GM12878 (cell line): ENCODE results near the gene ZNF350. TPM values are rescaled to one million over a fixed set of nuclear protein-coding genes. Genes with fewer than 3 reads are reported as not detected.
"Not testable (repeated sequence)": the region's sequence is repeated elsewhere in the genome, so short reads cannot be mapped to it uniquely, and the experiment has no call there.

Experiments
- ATAC-seq: fragments of 200-7000 bp; cut with Tn5 transposase; 3 replicates; pipeline ENCODE4 v1.9.1; 2020; ENCODE audit warnings: mild to moderate bottlenecking, moderate library complexity
- BruUV-seq: library from RNA; stranded (reverse); fragments of 400-500 nt; replicated peaks from 2 replicates; lab custom pipeline; 2021; lab: Mats Ljungman, UMichigan
- CTCF ChIA-PET: fragments of 300-600 bp; sonication (Branson Sonifier 250); formaldehyde crosslinking; extraction: SDS; loops from one replicate; lab custom pipeline; 2021; ENCODE audit warnings: inconsistent platforms; lab: Yijun Ruan, JAX
- POLR2A ChIA-PET: fragments of 350-600 bp; formaldehyde crosslinking; extraction: SDS; loops from one replicate; lab custom pipeline; 2021; ENCODE audit warnings: inconsistent platforms; lab: Charles Lee
- RAD21 ChIA-PET: fragments of 300-600 bp; sonication (Branson Sonifier 250); formaldehyde crosslinking; loops from one replicate; lab custom pipeline; 2023; ENCODE audit warnings: antibody characterized with exemption; ENCODE audit not compliant: unreplicated experiment; lab: Charles Lee
- SMC1A ChIA-PET: fragments of 300-600 bp; sonication (Branson Sonifier 250); formaldehyde crosslinking; loops from one replicate; lab custom pipeline; 2023; ENCODE audit not compliant: unreplicated experiment, uncharacterized antibody; lab: Charles Lee
- DNase-seq: peaks from one replicate; pipeline ENCODE4 v3.0.0-alpha.2; 2011; ENCODE audit warnings: low read depth, low spot score
- FAIRE-seq: peaks from 3 replicates; lab custom pipeline; 2011; peaks lifted over from hg19 to GRCh38; lab: Jason Lieb, UNC
- H2AFZ ChIP-seq: 2 replicates; pipeline ENCODE4 v1.6.0; 2011; ENCODE audit warnings: low read depth, low read length, control low read depth; ENCODE audit not compliant: control insufficient read depth
- H3K27ac ChIP-seq: 2 replicates; pipeline ENCODE4 v1.5.1; 2011; ENCODE audit warnings: control low read depth; ENCODE audit not compliant: control insufficient read depth, insufficient read depth
- H3K27me3 ChIP-seq, 2 experiments: replicated peaks in 1 of 2; 2 replicates each; pipeline versions ENCODE4 v1.6.0 to v1.6.1; 2011; ENCODE audit warnings: low read length in 1 of 2; ENCODE audit not compliant: control insufficient read depth in 2 of 2, insufficient read depth in 2 of 2
- H3K36me3 ChIP-seq, 2 experiments: 2 replicates each; pipeline ENCODE4 v1.5.1; 2011; ENCODE audit warnings: low read length in 1 of 2; ENCODE audit not compliant: control insufficient read depth in 2 of 2, insufficient read depth in 2 of 2
- H3K4me1 ChIP-seq: 2 replicates; pipeline ENCODE4 v1.6.1; 2011; ENCODE audit warnings: mild to moderate bottlenecking, low read length, moderate library complexity, mixed read lengths; ENCODE audit not compliant: control insufficient read depth, insufficient read depth
- H3K4me2 ChIP-seq: 2 replicates; pipeline ENCODE4 v1.6.0; 2011; ENCODE audit warnings: control low read depth; ENCODE audit not compliant: control insufficient read depth, insufficient read depth
- H3K4me3 ChIP-seq: fragments of 200-600 bp; sonication (generic); 2 replicates; pipeline ENCODE4 v1.5.1; 2016
- H3K79me2 ChIP-seq: 2 replicates; pipeline ENCODE4 v1.6.0; 2011; ENCODE audit warnings: low read length; ENCODE audit not compliant: control insufficient read depth, insufficient read depth
- H3K9ac ChIP-seq: 2 replicates; pipeline ENCODE4 v1.8.0; 2011; ENCODE audit warnings: low read length, control low read depth, mixed read lengths; ENCODE audit not compliant: control insufficient read depth, insufficient read depth
- H3K9me3 ChIP-seq: replicated peaks from 3 replicates; pipeline ENCODE4 v1.5.1; 2011; ENCODE audit warnings: mild to moderate bottlenecking, low read length; ENCODE audit not compliant: control insufficient read depth, insufficient read depth
- H4K20me1 ChIP-seq: 2 replicates; pipeline ENCODE4 v1.6.0; 2011; ENCODE audit not compliant: control insufficient read depth, insufficient read depth
- CUX1 ChIP-seq: IDR thresholded peaks from 2 replicates; pipeline ENCODE4 v1.6.1; 2012; ENCODE audit warnings: improper control_type of control experiment, low read depth, low read length; ENCODE audit not compliant: insufficient replicate concordance
- SIX5 ChIP-seq: IDR thresholded peaks from 2 replicates; pipeline ENCODE4 v1.6.1; 2011; ENCODE audit warnings: mild to moderate bottlenecking, low read depth, low read length, moderate library complexity; ENCODE audit not compliant: severe bottlenecking
- ZZZ3 ChIP-seq: IDR thresholded peaks from 2 replicates; pipeline ENCODE4 v1.6.1; 2011; ENCODE audit warnings: low read depth; ENCODE audit not compliant: control insufficient read depth, insufficient read length
- WGBS: methylation state at CpG from one replicate; pipeline ENCODE4 v1.1.6; 2016; ENCODE audit warnings: low lambda C conversion rate; ENCODE audit not compliant: insufficient replicate concordance, insufficient coverage; ENCODE audit errors: missing lambda C conversion rate; 5-methylcytosine and 5-hydroxymethylcytosine counted together
- in situ Hi-C: fragments of 300-500 bp; cut with MboI; formaldehyde crosslinking; loops from 9 replicates; pipeline ENCODE4 v1.14.3; 2018; ENCODE audit warnings: mixed read lengths
- intact Hi-C: fragments of 100-400 bp; cut with micrococcal nuclease; formaldehyde crosslinking; loops from one replicate; pipeline ENCODE4 v1.14.2; 2022; ENCODE audit not compliant: unreplicated experiment
- polyA plus RNA-seq, 11 experiments: library from polyadenylated mRNA; depleted of rRNA in 4 of 11; unstranded in 6 of 11; stranded (reverse) in 5 of 11; fragments of >200 nt; fragmentation: Nextera tagmentation in 4 of 11; fragmentation: Illumina TruSeq in 1 of 11; extraction: Ambion mirVana in 4 of 11; extraction: Trizol in 1 of 11; gene quantifications; 1 replicate in 1 of 11; 2 replicates in 10 of 11; pipeline versions ENCODE4 v1.2.1 to v1.2.3, GENCODE V29; 2011 to 2016; ENCODE audit warnings: inconsistent platforms in 2 of 11, missing spikeins in 2 of 11, low read depth in 1 of 11
- total RNA-seq, 4 experiments: library from RNA; depleted of rRNA in 3 of 4; stranded (reverse); fragments of >200 nt in 3 of 4; fragmentation: Illumina TruSeq in 1 of 4; extraction: Trizol in 1 of 4; gene quantifications; 2 replicates each; pipeline versions ENCODE4 v1.2.1 to v1.2.3, GENCODE V29; 2013 to 2021

The ZNF350 gene
- total and polyA plus RNA-seq, 10 of the 15 experiments (the other 5 are each of a cell fraction or from before 2014, with no cell fraction given) = 6.4 to 11.8 (median 10.0) TPM

GRCh38 chr19:51983361-51983760 is 3.3 kb downstream of the ZNF350 start (continued):
- no peak for TF ChIP-seq CUX1
- no peak for TF ChIP-seq SIX5
- no peak for TF ChIP-seq ZZZ3

GRCh38 chr19:51980926-51981325 is 5.7 kb downstream of the ZNF350 start:
- H3K4me1 ChIP-seq, H3K4me2 ChIP-seq, POLR2A ChIA-PET, RAD21 ChIA-PET, H3K27me3 ChIP-seq, ATAC-seq, FAIRE-seq, H3K27ac ChIP-seq, in situ Hi-C loops, H3K9ac ChIP-seq, H3K79me2 ChIP-seq, H3K36me3 ChIP-seq, DNase-seq, CTCF ChIA-PET, H4K20me1 ChIP-seq, SMC1A ChIA-PET, intact Hi-C loops, BruUV-seq, H2AFZ ChIP-seq, H3K4me3 ChIP-seq: not testable (repeated sequence)
- H3K9me3 ChIP-seq = peaks cover 32% of the 10 kb centered on the region; the same call in 2 of the 3 replicates
- 83% methylated on average over 6 of the region's 6 CpGs for whole genome bisulfite sequencing
